RKO (cell line): ENCODE data around the gene TSC2.
"Not testable (repeated sequence)": the region's sequence is repeated elsewhere in the genome, so short reads cannot be mapped to it uniquely, and the experiment has no call there.

Source experiments
- DNase-seq: peaks from one replicate; pipeline ENCODE4 v3.0.0-alpha.2; 2016; ENCODE audit warnings: low spot score

TSC2 gene

DNA sequence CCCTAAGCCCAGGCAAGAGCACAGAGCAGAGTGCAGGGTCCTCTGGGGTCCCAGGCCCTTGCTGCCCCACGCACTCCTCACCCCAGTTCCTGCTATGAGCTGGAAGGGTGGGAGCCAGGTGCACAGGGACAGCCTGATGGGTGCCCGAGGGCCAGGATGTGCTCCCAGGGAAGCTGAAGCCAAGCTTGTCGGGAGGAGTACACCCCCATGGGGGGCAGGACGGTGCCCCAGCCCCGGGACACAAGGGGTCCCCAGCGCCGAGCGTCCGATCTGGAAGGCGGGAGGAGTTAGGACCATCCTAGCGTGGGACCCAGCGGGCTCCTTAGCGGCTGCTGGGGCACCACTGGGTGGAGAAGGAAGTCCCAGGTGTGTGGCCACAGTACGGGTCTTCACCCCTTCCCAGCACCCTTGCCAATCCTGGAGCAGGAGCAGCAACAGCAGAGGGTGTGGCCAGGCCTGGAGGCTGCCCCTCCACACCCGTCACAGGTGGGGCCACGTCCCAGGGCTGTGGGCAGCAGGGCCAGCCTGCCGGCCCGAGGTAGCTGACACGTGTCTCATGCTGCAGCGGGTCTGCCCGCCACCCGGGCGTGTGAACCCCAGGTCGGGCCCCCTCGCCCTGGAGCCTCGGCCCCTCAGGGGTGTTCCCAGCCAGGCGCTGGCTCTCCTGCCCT is 76.1 kb downstream of the TSC2 start:
- not testable (repeated sequence) for DNase-seq

DNA sequence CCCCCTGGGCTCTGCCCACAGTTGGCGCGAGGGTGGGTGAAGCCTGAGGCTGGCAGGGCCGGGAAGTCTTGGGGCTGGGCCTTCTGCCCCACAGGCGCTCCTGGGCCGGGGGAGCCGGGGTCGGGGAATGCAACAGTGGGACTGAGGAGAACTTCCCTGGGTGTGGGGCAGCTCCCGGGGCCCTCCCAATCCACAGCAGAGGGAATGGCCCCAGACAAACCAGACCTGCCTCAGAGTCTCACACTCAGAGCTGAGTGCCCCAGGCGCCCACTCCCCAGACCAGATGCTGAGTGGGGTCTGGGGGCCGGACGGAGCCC is 76.5 kb downstream of the TSC2 start:
- not testable (repeated sequence) for DNase-seq

GRCh38 chr16:2124694-2125444 is 77.1 kb downstream of the TSC2 start:
- DNase-seq, result not testable (repeated sequence)

DNA sequence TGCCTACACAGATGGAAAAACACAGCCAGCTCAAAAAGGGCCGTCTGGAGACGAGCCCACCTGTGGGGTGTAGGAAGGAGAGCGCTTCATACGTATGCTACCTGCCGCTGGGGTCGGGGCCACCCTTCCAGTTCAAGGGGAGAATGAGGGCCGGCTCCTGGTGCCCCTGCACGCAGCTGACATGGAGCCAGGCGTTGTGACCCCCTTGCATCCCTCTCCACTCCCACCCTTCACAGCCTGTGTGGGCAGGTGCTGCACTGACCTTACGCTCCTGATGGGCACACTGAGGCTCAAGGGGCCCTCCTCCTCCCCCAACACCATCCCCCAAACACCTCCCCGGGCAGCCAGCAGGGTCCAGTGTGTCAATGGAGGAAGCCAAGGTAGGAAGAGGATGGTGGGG is 77.8 kb downstream of the TSC2 start:
- not testable (repeated sequence) for DNase-seq

DNA sequence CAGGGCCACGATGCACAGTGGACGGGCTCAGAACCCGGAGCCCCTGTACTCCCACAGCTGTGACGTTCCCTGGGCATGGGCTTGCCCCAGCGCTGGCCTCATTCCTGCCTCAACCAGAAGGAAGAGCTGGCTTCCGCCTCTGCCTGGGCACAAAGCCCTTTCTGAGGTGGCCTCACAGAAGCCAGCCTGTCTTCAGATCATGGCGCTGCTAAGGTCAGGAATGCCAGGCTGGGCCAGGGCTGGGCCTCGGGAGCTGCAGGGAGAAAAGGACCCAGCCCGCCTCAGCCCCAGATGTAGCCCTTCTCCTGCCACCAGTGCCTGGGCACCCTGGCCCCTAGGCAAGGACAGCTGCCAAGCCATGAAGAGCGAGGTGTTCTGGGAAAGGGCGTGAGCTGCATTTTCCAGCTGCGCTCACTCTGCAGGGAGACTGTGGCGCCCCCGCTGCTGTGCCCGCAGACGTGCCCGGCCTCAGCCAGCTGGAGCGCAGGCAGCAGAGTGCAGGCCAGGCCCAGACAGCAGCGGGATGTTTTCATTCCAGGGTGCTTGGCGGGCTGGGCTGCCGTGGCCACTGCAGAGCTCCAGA is 78.5 kb downstream of the TSC2 start:
- DNase-seq, result not testable (repeated sequence)

DNA sequence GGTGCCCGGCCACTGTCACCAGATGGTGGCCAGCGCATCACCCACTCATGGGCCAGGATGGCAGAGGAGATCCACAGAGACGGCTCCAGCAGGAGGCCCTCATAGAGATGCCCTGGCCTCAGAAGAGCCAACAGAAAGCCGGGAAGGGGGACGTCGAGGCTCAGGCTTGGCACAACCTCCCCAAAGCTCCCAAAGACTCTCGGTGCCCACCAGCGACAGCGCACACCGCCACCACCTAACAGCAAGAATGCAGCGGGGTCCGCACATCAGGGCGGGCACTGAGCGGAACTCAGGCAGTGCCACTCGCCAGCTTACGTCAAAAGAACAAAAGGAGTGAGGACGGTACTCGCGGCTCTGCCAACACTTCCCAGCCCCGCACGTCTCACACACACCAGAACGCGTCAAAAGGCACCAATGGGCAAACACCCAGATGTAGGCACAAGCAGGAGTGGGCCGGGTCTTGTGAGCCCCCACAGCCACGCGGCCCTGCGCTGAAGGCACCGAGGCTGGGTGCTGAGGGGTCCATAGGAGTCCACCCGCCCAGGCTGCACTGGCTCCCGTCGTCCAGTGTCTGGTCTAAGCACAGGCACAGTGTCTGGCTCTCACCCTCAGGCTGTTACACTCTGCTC is 79.3 kb downstream of the TSC2 start:
- not testable (repeated sequence) for DNase-seq

DNA sequence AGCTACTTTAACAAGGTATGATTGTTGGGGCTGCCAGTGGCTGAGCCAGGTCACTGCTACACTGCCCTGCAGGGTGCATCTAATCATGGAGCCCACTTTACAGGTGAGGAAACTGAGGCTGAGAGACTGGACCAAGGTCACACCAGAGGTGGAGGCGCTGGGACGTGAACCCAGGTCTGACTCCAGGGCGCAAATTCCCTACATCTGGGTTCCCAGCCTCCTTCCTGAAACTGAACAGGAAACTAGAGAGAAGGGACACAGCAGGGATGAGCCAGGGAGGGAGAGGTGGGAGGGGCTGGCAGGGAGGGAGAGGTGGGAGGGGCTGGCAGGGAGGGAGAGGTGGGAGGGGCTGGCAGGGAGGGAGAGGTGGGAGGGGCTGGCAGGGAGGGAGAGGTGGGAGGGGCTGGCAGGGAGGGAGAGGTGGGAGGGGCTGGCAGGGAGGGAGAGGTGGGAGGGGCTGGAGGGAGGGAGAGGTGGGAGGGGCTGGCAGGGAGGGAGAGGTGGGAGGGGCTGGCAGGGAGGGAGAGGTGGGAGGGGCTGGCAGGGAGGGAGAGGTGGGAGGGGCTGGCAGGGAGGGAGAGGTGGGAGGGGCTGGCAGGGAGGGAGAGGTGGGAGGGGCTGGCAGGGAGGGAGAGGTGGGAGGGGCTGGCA is 80.0 kb downstream of the TSC2 start:
- peak; percentile 24 for DNase-seq

DNA sequence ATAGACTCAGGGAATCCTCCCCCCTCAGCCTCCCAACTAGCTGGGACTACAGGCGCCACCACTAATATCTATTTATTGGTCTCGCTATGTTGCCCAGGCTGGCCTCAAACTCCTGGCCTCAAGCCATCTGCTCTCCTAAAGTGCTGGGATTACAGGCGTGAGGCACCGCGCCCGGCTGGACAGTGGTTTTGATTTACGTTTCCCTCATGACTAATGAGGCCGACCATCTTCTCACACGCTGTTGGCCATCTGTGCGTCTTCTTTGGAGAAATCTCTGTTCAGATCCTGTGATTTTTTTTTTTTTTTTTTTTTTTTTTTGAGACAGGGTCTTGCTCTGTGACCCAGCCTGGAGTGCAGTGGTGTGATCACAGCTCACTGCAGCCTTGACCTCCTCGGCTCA is 81.5 kb downstream of the TSC2 start:
- not testable (repeated sequence) for DNase-seq

GRCh38 chr16:2129890-2130447 is 82.2 kb downstream of the TSC2 start:
- DNase-seq, result not testable (repeated sequence)

DNA sequence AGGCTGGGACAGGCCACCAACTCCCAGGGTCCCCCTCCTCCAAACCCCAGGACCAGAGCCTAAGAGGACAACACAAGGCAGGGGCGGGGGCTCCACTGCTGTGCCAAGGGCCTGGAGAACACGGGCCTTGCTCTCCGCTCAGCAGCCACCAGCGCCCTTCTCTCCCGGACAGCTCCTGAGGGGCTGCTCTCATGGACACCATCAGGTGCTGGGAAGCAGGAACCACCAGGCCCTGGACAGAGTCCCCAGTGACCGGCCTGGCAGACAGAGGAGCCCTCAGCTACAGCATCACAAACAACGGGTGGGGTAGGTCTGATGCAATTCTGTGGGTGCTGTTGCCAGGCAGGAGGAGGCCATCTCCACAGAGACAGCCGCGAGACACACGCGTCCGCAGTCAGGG is 86.0 kb downstream of the TSC2 start:
- not testable (repeated sequence) for DNase-seq

DNA sequence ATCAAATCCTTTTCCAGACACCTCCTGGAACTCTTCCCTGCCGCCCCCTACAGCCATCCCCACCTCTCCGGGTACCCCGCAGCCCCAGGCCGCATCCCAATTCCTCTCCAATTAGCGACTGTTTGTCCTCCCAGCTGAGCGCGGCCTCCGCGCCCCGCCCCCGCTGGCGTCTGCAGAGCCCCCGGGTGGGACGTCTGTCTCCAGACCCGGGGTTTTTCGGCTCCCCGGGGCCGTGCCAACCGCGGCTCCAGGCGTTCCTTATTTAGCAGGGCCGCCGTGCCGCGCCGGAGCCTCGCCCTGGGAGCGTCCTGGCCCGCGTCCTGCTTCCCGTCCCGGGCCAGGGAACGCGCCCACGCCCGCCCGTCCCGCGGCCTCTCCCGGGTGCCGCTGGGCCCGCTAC is 87.3 kb downstream of the TSC2 start:
- DNase-seq, result not testable (repeated sequence)

- peak; percentile 87 for DNase-seq
Observed at GRCh38 chr16:2135770-2136490, 88.1 kb downstream of the TSC2 start, which contains the start of gene PKD1. PKD1 (minus strand) TSS chr16:2135898; CDS start chr16:2135689, 209 bp downstream.
